Prostate gland (tissue), 2 donors: ENCODE data around the gene KIAA0753.

ENCODE experiments used
- CTCF ChIP-seq, 4 experiments: fragments of 200-600 bp in 2 of 4; fragments of 450-650 bp in 2 of 4; sonication (generic) in 2 of 4; IDR thresholded peaks; 1 replicate in 3 of 4; 2 replicates in 1 of 4; pipeline ENCODE4 v1.5.1; 2016 to 2019; ENCODE audit warnings: antibody characterized with exemption in 4 of 4, mild to moderate bottlenecking in 2 of 4, moderate library complexity in 2 of 4
- POLR2AphosphoS5 ChIP-seq: sonication (generic); formaldehyde crosslinking; IDR thresholded peaks from one replicate; pipeline ENCODE4 v1.6.1; 2017; ENCODE audit warnings: antibody characterized with exemption

DNA sequence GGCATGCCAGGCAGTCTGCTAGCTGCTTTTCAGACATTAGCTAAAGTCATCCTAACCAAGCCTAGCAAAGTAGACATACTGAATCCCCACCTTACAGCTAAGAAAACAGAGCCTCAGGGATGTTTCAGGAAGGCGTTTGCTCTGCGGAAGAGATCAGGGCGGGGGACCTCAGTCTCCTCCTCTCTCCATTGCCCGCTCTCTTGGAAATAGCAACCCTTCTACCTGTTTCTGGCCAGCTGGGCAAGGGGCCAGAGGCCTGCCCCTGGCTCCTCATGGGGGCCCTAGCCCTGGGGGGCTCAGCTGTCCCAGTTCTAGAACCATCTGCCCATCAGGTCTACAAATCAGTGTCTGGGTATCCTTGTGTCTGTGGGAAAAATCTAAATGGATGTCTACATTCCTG is 98.6 kb downstream of the KIAA0753 start:
- TF ChIP-seq CTCF (IDR thresholded peaks at IDR 0.05) (no peak), POLR2AphosphoS5 (no peak)
